Prostate gland (tissue), 2 donors: Measurements from ENCODE around the gene NEDD9.

ENCODE experiments used
- CTCF ChIP-seq, 4 experiments: fragments of 200-600 bp in 2 of 4; fragments of 450-650 bp in 2 of 4; sonication (generic) in 2 of 4; IDR thresholded peaks; 1 replicate in 3 of 4; 2 replicates in 1 of 4; pipeline ENCODE4 v1.5.1; 2016 to 2019; ENCODE audit warnings: antibody characterized with exemption in 4 of 4, mild to moderate bottlenecking in 2 of 4, moderate library complexity in 2 of 4
- POLR2A ChIP-seq: fragments of 450-650 bp; IDR thresholded peaks from one replicate; pipeline ENCODE4 v1.6.1; 2016; ENCODE audit warnings: antibody characterized with exemption, mild to moderate bottlenecking
- POLR2AphosphoS5 ChIP-seq: sonication (generic); formaldehyde crosslinking; IDR thresholded peaks from one replicate; pipeline ENCODE4 v1.6.1; 2017; ENCODE audit warnings: antibody characterized with exemption

GRCh38 chr6:11242711-11243110, 10.2 kb upstream of the NEDD9 start:
- TF ChIP-seq CTCF (IDR thresholded peaks at IDR 0.05) (no peak), POLR2A (no peak), POLR2AphosphoS5 (no peak)
